GM23248 (cell line): Measurements from ENCODE around the gene RABGAP1L. TPM values are rescaled to one million over a fixed set of nuclear protein-coding genes. Genes with fewer than 3 reads are reported as not detected.

ENCODE experiments used
- DNase-seq: peaks from one replicate; pipeline ENCODE4 v3.0.0-alpha.2; 2015
- H2AFZ ChIP-seq: fragments of 200-600 bp; sonication (generic); 2 replicates; pipeline ENCODE4 v1.6.1; 2016; ENCODE audit warnings: antibody characterized with exemption
- H3F3A ChIP-seq: fragments of 200-600 bp; sonication (generic); 2 replicates; pipeline ENCODE4 v1.6.1; 2016; ENCODE audit warnings: mild to moderate bottlenecking, antibody characterized with exemption, mixed run types; ENCODE audit not compliant: insufficient read depth
- H3K27ac ChIP-seq: fragments of 200-600 bp; sonication (generic); 2 replicates; pipeline ENCODE4 v1.5.1; 2016; ENCODE audit warnings: mild to moderate bottlenecking
- H3K27me3 ChIP-seq: fragments of 200-600 bp; sonication (generic); replicated peaks from 2 replicates; pipeline ENCODE4 v1.6.1; 2016; ENCODE audit warnings: mild to moderate bottlenecking; ENCODE audit not compliant: insufficient read depth
- H3K36me3 ChIP-seq: fragments of 200-600 bp; sonication (generic); 2 replicates; pipeline ENCODE4 v1.6.1; 2016; ENCODE audit warnings: low read depth, mild to moderate bottlenecking
- H3K4me1 ChIP-seq: fragments of 200-600 bp; sonication (generic); 2 replicates; pipeline ENCODE4 v1.6.1; 2016; ENCODE audit warnings: mild to moderate bottlenecking; ENCODE audit not compliant: insufficient read depth
- H3K4me2 ChIP-seq: fragments of 200-600 bp; sonication (generic); one replicate; pipeline ENCODE4 v1.6.1; 2016; ENCODE audit warnings: mild to moderate bottlenecking; ENCODE audit not compliant: unreplicated experiment
- H3K4me3 ChIP-seq: fragments of 200-600 bp; sonication (generic); 2 replicates; pipeline ENCODE4 v1.5.1; 2016; ENCODE audit warnings: mild to moderate bottlenecking
- H3K79me2 ChIP-seq: fragments of 200-600 bp; sonication (generic); 2 replicates; pipeline ENCODE4 v1.6.1; 2016; ENCODE audit warnings: mild to moderate bottlenecking; ENCODE audit not compliant: insufficient read depth
- H3K9ac ChIP-seq: fragments of 200-600 bp; sonication (generic); 2 replicates; pipeline ENCODE4 v1.6.1; 2016; ENCODE audit warnings: mild to moderate bottlenecking
- H3K9me2 ChIP-seq: fragments of 200-600 bp; sonication (generic); 2 replicates; pipeline ENCODE4 v1.6.1; 2016; ENCODE audit warnings: mixed run types, mild to moderate bottlenecking, moderate library complexity; ENCODE audit not compliant: insufficient read depth
- H3K9me3 ChIP-seq: fragments of 200-600 bp; sonication (generic); one replicate; pipeline ENCODE4 v1.6.1; 2017; ENCODE audit warnings: low read depth
- H4K20me1 ChIP-seq: fragments of 200-600 bp; sonication (generic); 2 replicates; pipeline ENCODE4 v1.6.0; 2016; ENCODE audit not compliant: insufficient read depth
- EZH2 ChIP-seq: fragments of 200-600 bp; sonication (generic); IDR thresholded peaks from 2 replicates; pipeline ENCODE4 v1.6.1; 2018; ENCODE audit warnings: antibody characterized with exemption, mild to moderate bottlenecking; ENCODE audit not compliant: insufficient read depth, poor library complexity, severe bottlenecking
- EZH2phosphoT487 ChIP-seq: fragments of 200-600 bp; sonication (generic); IDR thresholded peaks from 2 replicates; pipeline ENCODE4 v1.6.1; 2018; ENCODE audit warnings: antibody characterized with exemption, moderate library complexity, mild to moderate bottlenecking, low read depth; ENCODE audit not compliant: insufficient read depth
- WGBS, 2 experiments: methylation state at CpG; one replicate each; pipeline ENCODE4 v1.1.6; 2015 to 2017; ENCODE audit warnings: low lambda C conversion rate in 2 of 2, low coverage in 1 of 2; ENCODE audit errors: missing lambda C conversion rate in 2 of 2; 5-methylcytosine and 5-hydroxymethylcytosine counted together
- in situ Hi-C: fragments of 300-500 bp; cut with MboI; formaldehyde crosslinking; loops from 2 replicates; pipeline ENCODE4 v1.15.0; 2020
- polyA plus RNA-seq: library from polyadenylated mRNA; unstranded; fragments of >200 nt; fragmentation: Nextera tagmentation; extraction: Ambion mirVana; gene quantifications from 2 replicates; pipeline ENCODE4 v1.2.1, GENCODE V29; 2016
- total RNA-seq: library from RNA; depleted of rRNA; stranded (reverse); fragments of >200 nt; shearing (Covaris generic); gene quantifications from 2 replicates; pipeline ENCODE4 v1.2.3, GENCODE V29; 2014

The RABGAP1L gene
- total and polyA plus RNA-seq, 2 experiments from 2014 or later, result 13.7 to 21.6 TPM

DNA sequence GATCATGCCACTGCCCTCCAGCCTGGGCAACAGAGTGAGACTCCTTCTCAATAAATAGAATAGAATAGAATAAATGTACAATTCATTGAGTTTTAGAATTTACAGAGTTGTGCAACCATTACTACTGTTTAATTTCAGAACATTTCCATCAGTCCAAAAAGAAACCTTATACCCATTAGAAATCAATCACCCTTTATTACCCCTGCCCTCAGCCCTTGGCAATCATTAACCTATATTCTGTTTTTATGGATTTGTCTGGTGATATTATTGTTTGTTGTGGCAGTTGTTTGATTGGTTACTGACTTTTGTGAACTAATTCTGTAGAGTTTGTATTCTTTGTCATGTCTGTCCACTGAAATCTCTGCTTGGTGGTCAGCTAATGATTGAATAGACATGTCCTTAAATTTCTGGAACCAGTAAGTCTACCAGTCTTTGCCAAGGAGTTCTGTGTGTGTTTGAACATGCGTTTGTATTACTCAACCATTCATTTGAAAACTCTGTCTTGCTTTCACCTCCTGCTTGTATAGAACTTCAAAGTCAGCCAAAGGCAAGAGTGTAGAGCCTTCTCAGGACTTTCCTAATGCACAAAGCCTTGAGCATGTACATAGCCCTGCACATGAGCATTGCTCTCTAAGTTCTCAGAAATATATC, 497.2 kb downstream of the RABGAP1L start:
- no peaks in the 10 kb centered on the region for H3K9me3 ChIP-seq
- H3K36me3 ChIP-seq, result no peaks in the 10 kb centered on the region
- no peaks in the 10 kb centered on the region for H4K20me1 ChIP-seq
- TF ChIP-seq EZH2 (no peak), EZH2phosphoT487 (no peak)
- no peak overlapping the region for H3K4me3 ChIP-seq
- no peaks in the 10 kb centered on the region for H3K27me3 ChIP-seq
- no peak overlapping the region for H3K27ac ChIP-seq
- in situ Hi-C loops, result no loop called here
- H2AFZ ChIP-seq, result no peak overlapping the region
- H3K9ac ChIP-seq, result no peak overlapping the region
- H3K9me2 ChIP-seq, result no peaks in the 10 kb centered on the region
- 33 to 47% methylated on average over 1 of the region's 1 CpG for WGBS, 2 experiments
- H3K4me2 ChIP-seq, result no peak overlapping the region
- no peaks in the 10 kb centered on the region for H3K79me2 ChIP-seq
- no peak for DNase-seq
- peaks cover 5% of the 10 kb centered on the region; the same call in 1 of the 2 replicates for H3K4me1 ChIP-seq
- no peaks in the 10 kb centered on the region for H3F3A ChIP-seq

DNA sequence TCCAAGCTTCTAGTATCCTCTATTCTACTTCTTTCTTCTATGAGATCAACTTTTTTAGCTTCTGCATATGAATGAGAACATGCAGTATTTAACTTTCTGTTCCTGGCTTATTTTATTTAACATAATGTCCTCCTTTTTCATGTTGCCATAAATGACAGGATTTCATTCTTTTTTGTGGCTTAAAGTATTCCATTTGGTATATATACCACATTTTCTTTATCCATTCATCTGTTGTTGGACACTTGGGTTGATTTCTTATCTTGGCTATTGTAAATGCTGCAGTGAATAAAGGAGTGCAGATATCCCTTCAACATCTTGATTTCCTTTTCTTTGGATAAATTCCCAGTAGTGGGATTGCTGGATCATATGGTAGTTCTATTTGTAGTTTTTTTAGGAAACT, 498.1 kb downstream of the RABGAP1L start:
- DNase-seq, result no peak
- H3K4me1 ChIP-seq, result peaks cover 5% of the 10 kb centered on the region; the same call in 1 of the 2 replicates
- in situ Hi-C loops, result no loop called here
- H3K79me2 ChIP-seq, result no peaks in the 10 kb centered on the region
- H3K4me3 ChIP-seq, result no peak overlapping the region
- H3K4me2 ChIP-seq, result no peak overlapping the region
- H3K36me3 ChIP-seq, result no peaks in the 10 kb centered on the region
- H3K9ac ChIP-seq, result no peak overlapping the region
- no peaks in the 10 kb centered on the region for H3F3A ChIP-seq
- no peak overlapping the region for H3K27ac ChIP-seq
- H3K9me3 ChIP-seq, result no peaks in the 10 kb centered on the region
- TF ChIP-seq EZH2phosphoT487 (no peak), EZH2 (no peak)
- no peaks in the 10 kb centered on the region for H3K9me2 ChIP-seq
- no peaks in the 10 kb centered on the region for H4K20me1 ChIP-seq
- no peak overlapping the region for H2AFZ ChIP-seq
- no peaks in the 10 kb centered on the region for H3K27me3 ChIP-seq

DNA sequence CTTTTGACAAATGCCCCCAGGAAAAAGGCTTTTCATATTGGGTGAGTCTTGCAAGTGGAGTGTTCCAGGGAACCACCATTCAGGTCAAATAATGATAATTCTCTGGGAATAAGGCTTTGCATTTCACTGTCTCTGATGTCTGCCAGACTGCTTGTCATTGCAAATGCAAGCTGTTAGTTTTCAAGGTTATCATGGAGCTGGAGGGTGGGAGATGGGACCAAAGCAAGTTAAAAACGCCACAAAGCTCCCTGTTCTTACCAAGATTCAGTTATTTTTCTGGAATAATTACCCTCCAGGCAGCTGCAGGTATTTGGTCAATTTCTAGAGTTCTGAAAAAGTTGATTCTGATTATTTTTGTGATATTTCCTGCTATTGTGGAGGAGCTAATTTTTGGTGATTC, 498.6 kb downstream of the RABGAP1L start:
- no peak overlapping the region for H3K9ac ChIP-seq
- no peaks in the 10 kb centered on the region for H3K9me2 ChIP-seq
- H3F3A ChIP-seq, result no peaks in the 10 kb centered on the region
- H3K27me3 ChIP-seq, result no peaks in the 10 kb centered on the region
- DNase-seq, result no peak
- 12 to 29% methylated on average over 1 of the region's 1 CpG for WGBS, 2 experiments
- no peak overlapping the region for H3K27ac ChIP-seq
- no peaks in the 10 kb centered on the region for H3K9me3 ChIP-seq
- in situ Hi-C loops, result no loop called here
- H3K4me3 ChIP-seq, result no peak overlapping the region
- no peak for TF ChIP-seq EZH2phosphoT487
- TF ChIP-seq EZH2, result no peak
- no peak overlapping the region for H2AFZ ChIP-seq
- no peak overlapping the region for H3K4me2 ChIP-seq
- no peaks in the 10 kb centered on the region for H3K79me2 ChIP-seq
- H4K20me1 ChIP-seq, result no peaks in the 10 kb centered on the region
- no peaks in the 10 kb centered on the region for H3K36me3 ChIP-seq
- peaks cover 5% of the 10 kb centered on the region; the same call in 1 of the 2 replicates for H3K4me1 ChIP-seq

DNA sequence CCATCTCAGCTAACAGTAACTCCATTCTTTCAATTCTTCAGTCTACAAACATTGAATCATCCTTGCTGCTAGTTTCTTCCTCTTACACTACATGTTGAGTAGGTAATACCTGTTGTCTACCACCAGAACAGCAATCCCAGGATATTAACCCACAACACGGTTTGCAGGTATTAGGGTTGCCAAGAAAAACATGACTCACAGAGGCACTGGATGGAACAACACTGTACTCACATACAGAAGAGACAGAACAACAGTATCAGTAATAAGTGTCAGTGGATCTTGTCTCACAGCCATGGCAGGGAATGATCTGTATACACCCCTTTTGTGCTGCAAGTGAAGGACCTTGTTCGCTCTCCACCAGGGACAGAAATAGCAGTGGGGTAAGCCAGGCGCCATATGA, 500.5 kb downstream of the RABGAP1L start:
- H3K4me2 ChIP-seq, result no peak overlapping the region
- no peak overlapping the region for H3K9ac ChIP-seq
- no peaks in the 10 kb centered on the region for H3K36me3 ChIP-seq
- H4K20me1 ChIP-seq, result no peaks in the 10 kb centered on the region
- no peaks in the 10 kb centered on the region for H3F3A ChIP-seq
- no peak overlapping the region for H2AFZ ChIP-seq
- no peaks in the 10 kb centered on the region for H3K9me3 ChIP-seq
- H3K27me3 ChIP-seq, result no peaks in the 10 kb centered on the region
- peaks cover 5% of the 10 kb centered on the region; the same call in 1 of the 2 replicates for H3K4me1 ChIP-seq
- peak; percentile 32 for DNase-seq
- 59 to 72% methylated on average over 3 of the region's 3 CpGs for WGBS, 2 experiments
- H3K27ac ChIP-seq, result no peak overlapping the region
- no peaks in the 10 kb centered on the region for H3K79me2 ChIP-seq
- in situ Hi-C loops, result no loop called here
- no peak for TF ChIP-seq EZH2phosphoT487
- no peak for TF ChIP-seq EZH2
- no peaks in the 10 kb centered on the region for H3K9me2 ChIP-seq
- H3K4me3 ChIP-seq, result no peak overlapping the region
